Cardiac septum (tissue), 1 donor: ENCODE measurements around the gene TRAPPC14. TPM values are rescaled to one million over a fixed set of nuclear protein-coding genes. Genes with fewer than 3 reads are reported as not detected.
"Not testable (repeated sequence)": the region's sequence is repeated elsewhere in the genome, so short reads cannot be mapped to it uniquely, and the experiment has no call there.

ENCODE experiments used
- DNase-seq: peaks from one replicate; pipeline ENCODE4 v3.0.0-alpha.2; 2020; ENCODE audit warnings: low spot score
- intact Hi-C: fragments of 100-400 bp; cut with DNase I; formaldehyde crosslinking; loops from one replicate; pipeline ENCODE4 v1.14.0; 2022
- total RNA-seq: library from RNA; stranded (reverse); fragmentation: NEBNext Ultra II Directional; extraction: Animal tissue kit (Norgen Biotek cat#: 25700); gene quantifications from one replicate; pipeline ENCODE4 v1.2.1, GENCODE V29; 2021
- donor health status: DM: no; HTN: no; CAD: no.

The TRAPPC14 gene
- total RNA-seq, 1 donor from 2014 or later = 11.4 TPM

- DNase-seq = no peak
- intact Hi-C loops = no loop called here
Observed at GRCh38 chr7:100156331-100157068, 2.0 kb downstream of the TRAPPC14 start.

DNA sequence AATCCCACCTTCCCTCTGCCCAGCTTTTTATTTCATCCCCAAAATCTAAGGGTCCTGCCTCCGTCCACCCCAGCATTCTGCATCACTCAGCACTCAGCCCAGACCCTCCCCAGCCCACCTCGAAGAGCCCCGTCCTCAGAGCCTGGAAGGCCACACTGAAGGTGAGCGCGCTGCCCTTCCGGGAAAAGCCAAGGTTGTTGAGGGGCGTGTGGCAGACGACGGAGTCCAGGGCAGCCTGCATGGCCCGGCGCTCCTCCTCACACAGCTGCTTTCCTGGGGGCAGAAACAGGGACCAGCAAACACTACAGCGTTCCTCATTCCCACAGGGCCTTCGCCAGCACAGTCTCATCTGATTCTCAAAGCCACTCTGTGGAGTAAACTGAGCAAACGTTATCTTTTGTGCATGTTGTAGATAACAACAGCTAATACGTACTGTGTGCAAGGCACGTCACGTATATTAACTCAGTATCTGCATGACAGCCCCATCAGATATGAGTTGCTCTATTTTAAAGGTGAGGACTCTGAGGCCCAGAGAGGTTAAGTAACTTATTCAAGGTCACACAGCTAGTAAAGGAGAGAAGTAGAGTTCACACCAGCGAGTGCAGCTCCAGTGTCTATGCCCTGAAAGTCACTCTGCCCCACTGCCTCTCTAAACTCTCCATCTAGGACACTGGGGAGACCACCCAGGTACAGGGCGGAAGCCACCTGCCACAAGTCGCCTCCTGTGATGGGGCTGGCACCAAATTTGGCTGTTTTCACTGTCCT, 2.8 kb downstream of the TRAPPC14 start:
- intact Hi-C loops = no loop called here
- DNase-seq = no peak

DNA sequence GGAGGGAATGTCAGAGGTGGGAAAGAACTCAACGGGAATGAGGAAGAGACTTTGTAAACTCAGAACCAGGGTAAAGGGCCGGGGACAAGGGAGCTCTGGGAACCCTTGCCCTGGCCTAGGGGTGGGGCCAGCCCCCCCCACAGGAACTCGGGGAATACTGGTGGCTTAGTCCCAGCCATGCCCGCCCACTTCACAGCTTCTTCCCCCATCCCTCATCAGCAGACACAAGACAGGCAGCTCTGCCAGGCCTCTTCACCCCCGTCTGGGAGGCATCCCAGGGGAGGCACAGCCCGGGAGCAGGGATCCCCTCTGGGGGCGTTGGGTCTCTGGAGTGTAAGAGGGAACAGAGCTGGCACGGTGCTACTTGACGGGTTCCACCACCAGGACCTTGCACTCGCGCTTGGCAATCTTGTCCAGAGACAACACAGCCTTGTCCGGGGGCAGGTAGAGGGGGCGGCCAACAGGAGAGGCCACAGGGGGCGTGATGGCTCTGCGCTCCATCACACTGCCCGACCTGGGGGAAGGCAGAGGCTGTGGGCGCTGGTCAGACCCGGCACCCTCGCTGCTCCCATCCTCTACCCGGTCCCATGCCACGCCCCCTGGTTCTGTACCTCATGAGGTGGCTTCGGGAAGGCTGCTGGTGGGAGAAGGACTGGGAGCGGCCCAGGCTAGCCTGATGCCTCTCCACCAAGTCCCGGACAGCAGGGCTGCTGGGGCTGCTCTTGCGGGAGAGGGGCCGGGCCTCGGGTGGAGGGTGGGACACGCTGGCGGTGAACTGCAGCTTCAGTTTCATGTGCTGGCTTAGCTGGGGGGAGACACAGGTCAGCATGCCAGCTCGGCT, 3.7 kb downstream of the TRAPPC14 start:
- no peak for DNase-seq
- intact Hi-C loops = no loop called here

DNA sequence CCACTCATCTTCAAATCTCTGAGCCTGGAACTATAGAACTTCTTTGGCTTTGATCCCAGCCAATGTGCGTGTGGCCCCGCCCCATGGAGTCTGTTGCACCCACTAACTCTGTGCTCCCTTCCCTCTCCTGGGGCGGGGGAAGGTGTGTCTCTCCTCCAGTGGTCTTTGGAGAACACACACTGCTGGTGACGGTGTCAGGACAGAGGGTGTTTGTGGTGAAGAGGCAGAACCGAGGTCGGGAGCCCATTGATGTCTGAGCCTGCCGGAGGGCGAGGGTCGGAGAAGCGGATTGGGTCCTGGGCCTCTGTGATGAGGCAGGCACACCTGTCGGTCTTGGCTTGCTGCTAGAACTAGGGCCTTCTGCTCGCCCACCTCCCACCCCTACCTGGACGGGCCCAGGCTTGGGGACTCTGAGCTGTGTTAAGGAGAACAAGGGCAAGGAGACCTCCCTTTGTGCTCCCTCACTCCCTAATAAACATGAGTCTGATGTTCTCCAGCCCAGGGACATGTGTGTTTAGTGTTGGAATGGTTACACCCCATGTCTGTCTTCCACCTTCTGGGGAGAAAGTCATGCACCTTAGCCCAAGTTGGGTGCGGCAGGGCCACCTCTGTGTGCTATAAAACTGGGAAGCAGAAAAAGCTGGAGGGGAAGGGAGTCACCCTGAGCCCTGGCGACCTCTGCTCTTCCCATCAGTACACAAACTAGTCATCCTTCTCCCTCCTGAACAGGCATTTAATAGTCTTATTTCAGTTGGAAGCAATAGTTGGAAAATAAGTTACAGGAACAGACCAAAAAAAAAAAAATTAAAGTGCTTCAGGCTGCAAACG, 4.6 kb downstream of the TRAPPC14 start:
- intact Hi-C loops = no loop called here

DNA sequence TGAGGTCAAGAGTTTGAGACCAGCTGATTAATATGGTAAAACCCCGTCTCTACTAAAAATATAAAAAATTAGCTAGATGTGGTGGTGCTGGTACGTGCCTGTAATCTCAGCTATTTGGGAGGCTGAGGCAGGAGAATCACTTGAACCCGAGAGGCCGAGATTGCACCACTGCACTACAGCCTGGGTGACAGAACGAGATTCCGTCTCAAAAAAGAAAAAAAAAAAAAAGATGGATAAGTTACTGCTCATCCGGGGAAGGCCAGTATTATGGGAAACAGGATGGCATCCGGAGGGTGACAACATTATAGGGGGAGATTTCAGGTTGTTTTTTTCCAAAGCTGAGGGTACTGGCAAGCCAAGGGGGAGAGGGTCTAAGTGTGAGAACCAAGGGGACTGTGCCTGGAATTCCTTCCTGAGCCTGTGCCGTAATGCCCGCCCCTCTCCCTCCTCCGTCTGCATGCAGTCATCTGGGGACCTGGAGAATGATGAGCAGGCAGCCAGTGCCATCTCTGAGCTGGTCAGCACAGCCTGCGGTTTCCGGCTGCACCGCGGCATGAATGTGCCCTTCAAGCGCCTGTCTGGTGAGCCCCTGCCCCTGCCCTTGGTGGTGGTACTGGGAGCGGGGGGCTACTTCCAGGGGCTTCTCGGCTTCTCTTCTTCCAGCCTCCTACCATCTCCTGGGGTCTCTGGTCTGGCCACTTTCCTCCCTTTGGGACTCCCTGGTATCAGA, 5.4 kb downstream of the TRAPPC14 start:
- no peak for DNase-seq
- intact Hi-C loops = no loop called here

More for the DNA sequence above, 4.6 kb downstream of the TRAPPC14 start:
- no peak for DNase-seq

DNA sequence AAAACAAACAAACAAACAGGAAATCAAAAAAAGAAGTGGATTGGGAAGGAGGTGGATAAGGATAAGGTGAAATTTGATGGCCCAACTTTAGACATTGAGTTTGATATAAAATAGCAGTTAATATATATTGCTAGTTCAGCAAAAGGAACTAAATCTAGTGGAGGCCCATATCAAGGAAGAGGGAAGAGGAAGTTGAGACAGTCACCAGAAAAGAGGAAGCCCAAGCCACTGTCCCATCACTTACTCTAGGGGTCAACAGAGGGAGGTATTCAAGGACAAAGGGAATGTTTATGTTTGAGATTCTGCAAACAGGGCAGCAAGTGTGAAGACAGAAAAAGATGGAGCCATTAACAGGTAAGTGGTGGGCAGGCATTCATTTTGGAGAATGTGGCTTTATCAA, 6.1 kb downstream of the TRAPPC14 start:
- intact Hi-C loops = no loop called here
- no peak for DNase-seq

GRCh38 chr7:100148559-100149328, 9.8 kb downstream of the TRAPPC14 start, which contains the start of gene LAMTOR4:
Gene LAMTOR4, plus strand, starts transcription at chr7:100148918. Its CDS starts 55 bp downstream, at chr7:100148973.
- intact Hi-C loops = no loop called here
- peak; percentile 99 for DNase-seq

- intact Hi-C loops = no loop called here
- no peak for DNase-seq
Observed at GRCh38 chr7:100148225-100148558, 10.3 kb downstream of the TRAPPC14 start.

DNA sequence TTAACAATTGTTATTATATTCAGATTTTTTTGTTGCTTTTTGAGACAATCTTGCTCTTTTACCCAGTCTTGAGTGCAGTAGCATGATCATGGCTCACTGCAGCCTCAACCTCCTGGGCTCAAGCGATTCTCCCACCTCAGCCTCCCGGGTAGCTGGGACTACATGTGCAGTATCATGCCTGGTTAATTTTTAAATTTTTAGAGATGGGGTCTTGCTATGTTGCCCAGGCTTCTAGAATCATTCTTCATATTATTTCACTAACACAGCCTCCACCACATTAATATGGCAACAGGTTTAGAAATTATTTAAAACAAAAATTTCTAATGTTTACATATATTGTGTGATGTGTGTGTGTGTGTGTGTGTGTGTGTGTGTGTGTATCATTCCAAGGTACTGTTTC, 11.2 kb downstream of the TRAPPC14 start:
- intact Hi-C loops = no loop called here
- no peak for DNase-seq

DNA sequence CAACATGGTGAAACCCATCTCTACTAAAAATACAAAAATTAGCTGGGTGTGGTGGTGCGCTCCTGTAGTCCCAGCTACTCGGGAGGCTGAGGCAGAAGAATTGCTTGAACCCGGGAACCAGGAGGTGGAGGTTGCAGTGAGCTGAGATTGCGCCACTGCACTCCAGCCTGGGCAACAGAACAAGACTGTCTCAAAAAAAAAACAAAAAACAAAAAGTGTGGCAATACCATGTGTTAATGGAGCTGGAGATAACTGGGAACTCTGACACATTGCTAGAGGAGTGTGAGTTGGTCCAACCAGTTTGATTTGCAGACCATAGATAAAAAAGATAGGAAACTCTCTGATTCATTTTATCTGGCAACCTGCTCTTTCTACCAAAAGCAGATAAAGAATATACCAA, 12.2 kb downstream of the TRAPPC14 start:
- intact Hi-C loops = not testable (repeated sequence)

DNA sequence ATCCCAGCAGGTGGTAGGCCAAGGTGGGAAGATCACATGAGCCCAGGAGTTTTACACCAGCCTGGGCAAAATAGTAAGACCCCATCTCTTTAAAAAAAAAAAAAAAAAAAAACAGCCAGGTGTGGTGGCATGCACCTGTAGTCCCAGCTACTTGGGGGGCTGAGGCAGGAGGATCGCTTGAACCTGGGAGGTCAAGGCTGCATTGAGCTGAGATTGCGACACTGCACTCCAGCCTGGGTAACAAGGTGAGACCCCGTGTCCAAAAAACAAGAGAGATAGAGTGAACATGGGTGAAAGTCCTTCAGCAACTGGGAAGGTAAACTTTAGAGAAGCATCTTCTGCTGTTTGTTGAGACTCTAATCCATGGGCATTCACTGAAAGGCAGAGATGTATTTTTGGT, 16.1 kb downstream of the TRAPPC14 start:
- DNase-seq = no peak
- intact Hi-C loops = no loop called here

More for the DNA sequence above, 12.2 kb downstream of the TRAPPC14 start:
- DNase-seq = not testable (repeated sequence)

DNA sequence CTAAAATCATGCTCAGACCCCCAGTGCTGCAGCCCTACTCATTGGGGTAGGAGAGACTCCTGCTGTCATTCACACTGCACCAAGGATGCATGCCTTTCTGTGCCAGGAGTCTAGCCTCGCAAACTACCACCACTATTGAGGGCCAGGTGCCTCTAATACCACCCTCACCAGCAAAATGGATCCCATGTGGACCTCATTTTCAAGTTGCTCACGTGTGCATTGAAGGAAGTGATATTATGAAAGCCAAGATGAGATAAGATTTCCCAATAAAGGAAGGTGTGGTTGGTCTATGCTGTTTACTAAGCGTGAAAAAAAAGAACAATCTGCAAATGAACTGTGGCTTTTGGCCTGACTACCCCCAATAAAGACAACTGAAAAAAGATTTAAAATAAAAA, 17.0 kb downstream of the TRAPPC14 start:
- intact Hi-C loops = no loop called here
- DNase-seq = no peak

GRCh38 chr7:100137851-100138760, 20.4 kb downstream of the TRAPPC14 start:
- intact Hi-C loops = loop anchor here (10.0 kb wide), 1 partner anchor 207 kb away; no protein-coding TSS in a partner anchor
- DNase-seq = no peak

- intact Hi-C loops = loop anchor here (2.0 to 10.0 kb wide), 2 partner anchors 84 to 212 kb away; no protein-coding TSS in a partner anchor
Observed at GRCh38 chr7:100132697-100133151, 25.8 kb downstream of the TRAPPC14 start.

GRCh38 chr7:100132126-100132525, 26.4 kb downstream of the TRAPPC14 start:
- DNase-seq = no peak
- intact Hi-C loops = loop anchor here (2.0 to 10.0 kb wide), 2 partner anchors 85 to 213 kb away; no protein-coding TSS in a partner anchor

More at GRCh38 chr7:100132697-100133151, 25.8 kb downstream of the TRAPPC14 start:
- DNase-seq = peak; percentile 79
